Right atrium auricular region (tissue), 2 donors: Measurements from ENCODE around the gene FGF22. TPM values are rescaled to one million over a fixed set of nuclear protein-coding genes. Genes with fewer than 3 reads are reported as not detected.

ENCODE experiments used
- DNase-seq: peaks from one replicate; pipeline ENCODE4 v3.0.0-alpha.2; 2019; ENCODE audit warnings: low spot score
- H3K27ac ChIP-seq, 2 donors: fragments of 200-600 bp; sonication (generic); 1 replicate in 1 of 2; 2 replicates in 1 of 2; pipeline ENCODE4 v1.5.1; 2016 to 2019
- H3K27me3 ChIP-seq, 2 donors: fragments of 200-600 bp; sonication (generic); one replicate each; pipeline versions ENCODE4 v1.5.1 to v1.6.0; 2017 to 2019
- H3K36me3 ChIP-seq: fragments of 200-600 bp; sonication (generic); one replicate; pipeline ENCODE4 v1.5.1; 2016
- H3K4me1 ChIP-seq, 2 donors: fragments of 200-600 bp; sonication (generic); one replicate each; pipeline versions ENCODE4 v1.5.1 to v1.6.0; 2017 to 2019
- H3K4me3 ChIP-seq, 2 donors: fragments of 200-600 bp; sonication (generic); 1 replicate in 1 of 2; 2 replicates in 1 of 2; pipeline ENCODE4 v1.5.1; 2017 to 2019; ENCODE audit warnings: mild to moderate bottlenecking in 1 of 2, moderate library complexity in 1 of 2
- H3K9me3 ChIP-seq, 2 donors: fragments of 200-600 bp; sonication (generic); one replicate each; pipeline ENCODE4 v1.5.1; 2019
- total RNA-seq, 2 donors: library from RNA; depleted of rRNA; stranded (reverse); fragments of >200 nt; gene quantifications; one replicate each; pipeline ENCODE4 v1.1.0, GENCODE V29; 2016
- TF ChIP-seq, protein P1 (sequence below), 2 donors: fragments of 200-600 bp; sonication (generic); IDR thresholded peaks; one replicate each; pipeline ENCODE4 v1.5.1; 2019; ENCODE audit warnings: antibody characterized with exemption in 2 of 2

The FGF22 gene
- total RNA-seq, 2 donors from 2014 or later: 0.35 to 0.37 TPM

DNA sequence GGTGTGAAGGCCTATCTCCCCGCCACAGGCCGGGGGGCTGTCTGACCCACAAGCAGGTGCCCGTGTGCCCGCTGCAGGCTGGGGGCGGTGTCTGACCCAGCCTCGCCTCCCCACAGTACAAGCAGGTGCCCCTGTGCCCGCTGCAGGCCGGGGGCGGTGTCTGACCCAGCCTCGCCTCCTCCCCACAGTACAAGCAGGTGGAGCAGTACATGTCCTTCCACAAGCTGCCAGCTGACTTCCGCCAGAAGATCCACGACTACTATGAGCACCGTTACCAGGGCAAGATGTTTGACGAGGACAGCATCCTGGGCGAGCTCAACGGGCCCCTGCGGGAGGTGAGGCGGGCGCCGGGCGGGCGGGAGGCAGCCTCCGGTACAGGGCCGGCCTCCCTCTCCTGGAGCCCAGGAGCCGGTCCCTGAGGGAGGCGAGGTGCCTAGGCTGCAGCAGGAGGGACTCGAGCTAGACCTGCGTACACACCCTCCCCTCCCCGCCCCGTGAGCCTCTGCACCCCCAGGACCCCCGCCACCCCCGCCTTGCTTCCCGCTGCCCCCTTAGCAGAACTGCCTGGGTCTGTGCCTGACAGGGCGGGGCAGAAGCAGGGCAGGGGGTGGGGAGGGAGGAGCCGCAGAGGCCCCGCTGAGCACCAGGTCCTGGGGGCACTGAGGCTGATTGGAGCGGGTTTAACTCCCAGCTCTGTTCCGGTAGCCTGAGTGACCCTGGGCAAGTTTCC is 29.4 kb upstream of the FGF22 start:
- TF ChIP-seq, protein P1, sequence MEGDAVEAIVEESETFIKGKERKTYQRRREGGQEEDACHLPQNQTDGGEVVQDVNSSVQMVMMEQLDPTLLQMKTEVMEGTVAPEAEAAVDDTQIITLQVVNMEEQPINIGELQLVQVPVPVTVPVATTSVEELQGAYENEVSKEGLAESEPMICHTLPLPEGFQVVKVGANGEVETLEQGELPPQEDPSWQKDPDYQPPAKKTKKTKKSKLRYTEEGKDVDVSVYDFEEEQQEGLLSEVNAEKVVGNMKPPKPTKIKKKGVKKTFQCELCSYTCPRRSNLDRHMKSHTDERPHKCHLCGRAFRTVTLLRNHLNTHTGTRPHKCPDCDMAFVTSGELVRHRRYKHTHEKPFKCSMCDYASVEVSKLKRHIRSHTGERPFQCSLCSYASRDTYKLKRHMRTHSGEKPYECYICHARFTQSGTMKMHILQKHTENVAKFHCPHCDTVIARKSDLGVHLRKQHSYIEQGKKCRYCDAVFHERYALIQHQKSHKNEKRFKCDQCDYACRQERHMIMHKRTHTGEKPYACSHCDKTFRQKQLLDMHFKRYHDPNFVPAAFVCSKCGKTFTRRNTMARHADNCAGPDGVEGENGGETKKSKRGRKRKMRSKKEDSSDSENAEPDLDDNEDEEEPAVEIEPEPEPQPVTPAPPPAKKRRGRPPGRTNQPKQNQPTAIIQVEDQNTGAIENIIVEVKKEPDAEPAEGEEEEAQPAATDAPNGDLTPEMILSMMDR (IDR thresholded peaks at IDR 0.05): no peak
- DNase-seq: no peak
- H3K27ac ChIP-seq: peak overlapping the region; percentile 13 to 35
- no peaks in the 10 kb centered on the region for H3K27me3 ChIP-seq
- peak overlapping the region in 1 of 2 donors; percentile 25 for H3K4me3 ChIP-seq
- H3K4me1 ChIP-seq: peaks cover 0 to 3% of the 10 kb centered on the region in 2 donors
- H3K36me3 ChIP-seq: no peaks in the 10 kb centered on the region
- H3K9me3 ChIP-seq: no peaks in the 10 kb centered on the region

DNA sequence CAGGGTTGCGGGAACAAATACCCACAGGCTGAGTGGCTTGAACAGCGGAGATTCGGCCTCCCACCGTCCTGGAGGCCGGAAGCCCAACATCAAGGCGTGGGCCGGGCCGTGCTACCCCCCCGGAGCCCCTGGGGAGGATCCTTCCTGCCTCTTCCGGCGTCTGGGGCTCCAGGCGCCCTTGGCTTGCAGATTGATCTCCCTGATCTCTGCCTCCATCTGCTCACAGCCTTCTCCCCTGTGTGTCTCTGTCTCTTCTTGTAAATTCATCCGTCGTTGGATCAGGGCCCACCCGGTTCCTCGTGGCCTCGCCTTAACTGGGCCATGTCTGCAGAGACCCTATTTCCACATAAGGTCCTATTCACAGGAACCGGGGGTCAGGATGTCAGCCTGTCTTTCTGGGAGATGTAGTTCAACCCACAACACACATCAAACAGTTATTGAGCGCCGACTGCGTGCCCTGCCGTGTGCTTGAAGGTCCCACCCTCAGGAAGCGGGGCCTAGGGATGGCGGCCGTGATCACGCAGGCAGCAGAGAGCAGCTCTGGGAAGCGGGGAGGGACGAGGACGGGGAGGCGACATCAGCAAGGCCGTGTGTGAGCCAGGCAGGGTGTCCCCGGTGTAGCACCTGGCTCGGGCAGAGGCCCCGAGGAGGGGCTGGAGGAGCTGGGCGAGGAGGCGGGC is 28.7 kb upstream of the FGF22 start:
- Histone ChIP-seq H3K4me1 (peaks cover 0 to 3% of the 10 kb centered on the region in 2 donors), H3K27ac (peak overlapping the region; percentile 13 to 35), H3K36me3 (no peaks in the 10 kb centered on the region), H3K9me3 (no peaks in the 10 kb centered on the region), H3K27me3 (no peaks in the 10 kb centered on the region), H3K4me3 (peak overlapping the region in 1 of 2 donors; percentile 25)
- TF ChIP-seq, protein P1 (IDR thresholded peaks at IDR 0.05): no peak
- no peak for DNase-seq

DNA sequence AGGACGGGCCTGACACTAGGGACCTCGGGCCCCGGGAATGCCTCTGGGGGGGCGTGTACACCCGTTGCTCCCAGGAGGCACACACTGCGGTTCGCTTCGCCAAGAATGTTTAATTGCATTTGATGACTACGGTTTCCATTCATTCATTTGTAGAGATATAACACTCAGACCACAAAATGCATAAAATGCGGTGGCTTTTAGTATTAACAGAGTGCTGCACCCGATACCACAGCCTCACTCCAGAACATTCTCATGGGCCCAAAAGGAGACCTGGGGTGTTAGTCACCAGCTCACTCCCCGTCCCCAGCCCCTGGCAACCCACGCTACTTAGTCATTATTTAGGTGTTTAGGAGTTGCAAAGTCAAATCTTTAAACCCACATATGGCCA is 28.2 kb upstream of the FGF22 start:
- H3K9me3 ChIP-seq: no peaks in the 10 kb centered on the region
- H3K4me3 ChIP-seq: no peak overlapping the region
- H3K27me3 ChIP-seq: no peaks in the 10 kb centered on the region
- TF ChIP-seq, protein P1 (IDR thresholded peaks at IDR 0.05): no peak
- H3K4me1 ChIP-seq: peaks cover 0 to 3% of the 10 kb centered on the region in 2 donors
- no peaks in the 10 kb centered on the region for H3K36me3 ChIP-seq
- no peak for DNase-seq
- no peak overlapping the region for H3K27ac ChIP-seq

DNA sequence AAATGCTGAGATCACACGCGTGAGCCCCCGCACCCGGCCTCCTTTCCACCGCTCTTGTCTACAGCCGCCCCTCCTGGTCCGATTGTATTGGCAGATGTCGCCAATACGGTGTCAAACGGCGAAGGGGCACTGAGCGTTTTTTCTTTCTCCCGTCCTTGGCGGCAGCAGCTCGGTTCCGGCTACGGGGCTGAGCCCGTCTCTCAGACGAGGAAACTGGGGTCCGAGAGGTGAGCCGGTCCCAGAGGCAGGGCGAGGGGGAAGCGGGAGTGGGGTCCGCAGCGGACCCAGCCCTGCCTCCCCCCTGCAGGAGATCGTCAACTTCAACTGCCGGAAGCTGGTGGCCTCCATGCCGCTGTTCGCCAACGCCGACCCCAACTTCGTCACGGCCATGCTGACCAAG is 26.7 kb upstream of the FGF22 start:
- no peaks in the 10 kb centered on the region for H3K27me3 ChIP-seq
- no peak overlapping the region for H3K4me3 ChIP-seq

DNA sequence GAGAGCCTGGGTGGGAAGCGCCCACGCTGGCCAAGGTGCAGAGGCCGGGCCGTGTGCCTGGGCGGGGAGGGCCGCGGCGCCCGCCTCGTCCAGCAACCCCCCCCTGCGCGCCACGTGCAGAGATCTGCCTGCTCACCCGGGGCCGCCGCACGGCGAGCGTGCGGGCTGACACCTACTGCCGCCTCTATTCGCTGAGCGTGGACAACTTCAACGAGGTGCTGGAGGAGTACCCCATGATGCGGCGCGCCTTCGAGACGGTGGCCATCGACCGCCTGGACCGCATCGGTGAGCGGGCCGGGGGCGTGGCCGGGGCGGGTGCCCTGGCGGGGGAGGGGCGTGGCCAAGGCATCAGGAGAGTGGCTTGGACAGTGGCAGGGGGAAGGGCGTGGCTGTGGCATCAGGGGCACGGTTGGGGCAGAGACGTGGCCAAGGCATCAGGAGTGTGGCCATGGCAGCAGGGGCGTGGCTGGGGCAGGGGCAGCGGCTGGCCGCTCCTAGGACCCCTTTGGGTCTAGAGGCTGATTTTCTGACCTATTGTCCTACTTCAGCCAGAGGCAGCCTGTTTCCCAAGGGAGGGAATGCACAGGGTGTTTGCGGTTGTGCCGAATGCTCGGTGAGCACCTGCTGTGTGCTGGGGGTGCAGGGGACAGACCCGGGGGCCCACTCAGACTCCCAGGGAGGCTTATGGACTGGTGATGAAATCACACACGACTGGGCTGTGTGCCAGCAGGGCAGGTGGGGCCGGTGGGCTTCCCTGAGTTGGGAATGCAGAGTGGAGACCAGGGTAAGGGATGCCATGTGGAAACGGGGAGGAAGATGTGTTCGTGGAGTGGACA is 25.7 kb upstream of the FGF22 start:
- H3K27me3 ChIP-seq: no peaks in the 10 kb centered on the region
- H3K4me3 ChIP-seq: no peak overlapping the region
- no peaks in the 10 kb centered on the region for H3K9me3 ChIP-seq
- no peak for DNase-seq
- H3K36me3 ChIP-seq: peaks cover 22% of the 10 kb centered on the region
- TF ChIP-seq, protein P1 (IDR thresholded peaks at IDR 0.05): no peak
- H3K27ac ChIP-seq: no peak overlapping the region
- peaks cover 0 to 3% of the 10 kb centered on the region in 2 donors for H3K4me1 ChIP-seq

More for the DNA sequence above, 26.7 kb upstream of the FGF22 start:
- no peak for DNase-seq
- TF ChIP-seq, protein P1 (IDR thresholded peaks at IDR 0.05): no peak
- H3K36me3 ChIP-seq: peaks cover 12% of the 10 kb centered on the region
- no peak overlapping the region for H3K27ac ChIP-seq
- no peaks in the 10 kb centered on the region for H3K9me3 ChIP-seq
- peaks cover 0 to 3% of the 10 kb centered on the region in 2 donors for H3K4me1 ChIP-seq
